DOHH2 (cell line): Measurements from ENCODE around the gene PIAS1.

Experiments
- EZH2phosphoT487 ChIP-seq: fragments of 200-600 bp; sonication (generic); IDR thresholded peaks from 2 replicates; pipeline ENCODE4 v1.6.1; 2017; ENCODE audit warnings: borderline replicate concordance, mild to moderate bottlenecking, antibody characterized with exemption, low read length, moderate library complexity, mixed read lengths
- TF ChIP-seq, protein P1 (sequence below): fragments of 200-600 bp; sonication (generic); IDR thresholded peaks from one replicate; pipeline ENCODE4 v1.5.1; 2014; ENCODE audit warnings: antibody characterized with exemption, mild to moderate bottlenecking, low read depth, low read length; ENCODE audit not compliant: poor library complexity, severe bottlenecking

- TF ChIP-seq, protein P1, sequence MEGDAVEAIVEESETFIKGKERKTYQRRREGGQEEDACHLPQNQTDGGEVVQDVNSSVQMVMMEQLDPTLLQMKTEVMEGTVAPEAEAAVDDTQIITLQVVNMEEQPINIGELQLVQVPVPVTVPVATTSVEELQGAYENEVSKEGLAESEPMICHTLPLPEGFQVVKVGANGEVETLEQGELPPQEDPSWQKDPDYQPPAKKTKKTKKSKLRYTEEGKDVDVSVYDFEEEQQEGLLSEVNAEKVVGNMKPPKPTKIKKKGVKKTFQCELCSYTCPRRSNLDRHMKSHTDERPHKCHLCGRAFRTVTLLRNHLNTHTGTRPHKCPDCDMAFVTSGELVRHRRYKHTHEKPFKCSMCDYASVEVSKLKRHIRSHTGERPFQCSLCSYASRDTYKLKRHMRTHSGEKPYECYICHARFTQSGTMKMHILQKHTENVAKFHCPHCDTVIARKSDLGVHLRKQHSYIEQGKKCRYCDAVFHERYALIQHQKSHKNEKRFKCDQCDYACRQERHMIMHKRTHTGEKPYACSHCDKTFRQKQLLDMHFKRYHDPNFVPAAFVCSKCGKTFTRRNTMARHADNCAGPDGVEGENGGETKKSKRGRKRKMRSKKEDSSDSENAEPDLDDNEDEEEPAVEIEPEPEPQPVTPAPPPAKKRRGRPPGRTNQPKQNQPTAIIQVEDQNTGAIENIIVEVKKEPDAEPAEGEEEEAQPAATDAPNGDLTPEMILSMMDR: no peak
- no peak for TF ChIP-seq EZH2phosphoT487
These were observed 147.2 kb downstream of the PIAS1 start for GRCh38 chr15:68201153-68201878.
